BLaER1 (cell line): ENCODE measurements around the gene RHCE.
"Not testable (repeated sequence)": the region's sequence is repeated elsewhere in the genome, so short reads cannot be mapped to it uniquely, and the experiment has no call there.

Experiments used
- H3K27ac ChIP-seq: shearing (Covaris generic); formaldehyde crosslinking; 2 replicates; pipeline ENCODE4 v1.8.1; 2022
- H3K27me3 ChIP-seq: shearing (Covaris generic); formaldehyde crosslinking; 2 replicates; pipeline ENCODE4 v1.8.1; 2022
- H3K36me3 ChIP-seq: shearing (Covaris generic); formaldehyde crosslinking; 2 replicates; pipeline ENCODE4 v1.8.1; 2022
- H3K4me1 ChIP-seq: shearing (Covaris generic); formaldehyde crosslinking; 2 replicates; pipeline ENCODE4 v1.8.1; 2022
- H3K4me2 ChIP-seq: shearing (Covaris generic); formaldehyde crosslinking; 2 replicates; pipeline ENCODE4 v1.8.1; 2022
- H3K4me3 ChIP-seq: shearing (Covaris generic); formaldehyde crosslinking; 2 replicates; pipeline ENCODE4 v1.8.1; 2022
- H3K9ac ChIP-seq: shearing (Covaris generic); formaldehyde crosslinking; 2 replicates; pipeline ENCODE4 v1.8.1; 2022
- H3K9me3 ChIP-seq: shearing (Covaris generic); formaldehyde crosslinking; 2 replicates; pipeline ENCODE4 v1.8.1; 2022
- H4K20me1 ChIP-seq: shearing (Covaris generic); formaldehyde crosslinking; 2 replicates; pipeline ENCODE4 v1.8.1; 2022
- Cebpa-rat ChIP-seq: shearing (Covaris generic); IDR thresholded peaks from 2 replicates; pipeline ENCODE4 v1.8.1; 2022

The RHCE gene

GRCh38 chr1:25420715-25421114, at the start of gene RHCE:
Gene RHCE (minus strand): TSS chr1:25420825. CDS start chr1:25420786, 39 bp downstream.
- not testable (repeated sequence) for H3K36me3 ChIP-seq, H3K9me3 ChIP-seq, H3K4me2 ChIP-seq, H3K9ac ChIP-seq, H3K27me3 ChIP-seq, H3K4me1 ChIP-seq, H4K20me1 ChIP-seq, H3K27ac ChIP-seq, H3K4me3 ChIP-seq

GRCh38 chr1:25469177-25469576, 48.6 kb upstream of the RHCE start:
- H3K9me3 ChIP-seq: 0 out of 2 replicates have a peak, but pooled peaks cover 7% of the 10 kb centered on the region
- H3K4me1 ChIP-seq: peaks cover 10% of the 10 kb centered on the region; the same call in 1 of the 2 replicates
- TF ChIP-seq Cebpa-rat: no peak
- H4K20me1 ChIP-seq: peaks cover 83% of the 10 kb centered on the region
- H3K4me3 ChIP-seq: no peak overlapping the region
- peaks cover 79% of the 10 kb centered on the region for H3K36me3 ChIP-seq
- no peak overlapping the region for H3K27ac ChIP-seq
- no peak overlapping the region for H3K4me2 ChIP-seq
- H3K9ac ChIP-seq: no peak overlapping the region
- no peaks in the 10 kb centered on the region for H3K27me3 ChIP-seq

GRCh38 chr1:25468033-25468432, 47.4 kb upstream of the RHCE start:
- Histone ChIP-seq H3K4me3 (no peak overlapping the region), H3K27me3 (no peaks in the 10 kb centered on the region), H3K36me3 (peaks cover 83% of the 10 kb centered on the region), H3K9me3 (0 out of 2 replicates have a peak, but pooled peaks cover 7% of the 10 kb centered on the region), H3K9ac (no peak overlapping the region), H3K4me1 (0 out of 2 replicates have a peak, but pooled peaks cover under 1% of the 10 kb centered on the region), H4K20me1 (peaks cover 79% of the 10 kb centered on the region), H3K4me2 (no peak overlapping the region), H3K27ac (no peak overlapping the region)
- no peak for TF ChIP-seq Cebpa-rat

GRCh38 chr1:25467616-25468015, 47.0 kb upstream of the RHCE start:
- Histone ChIP-seq H3K36me3 (peaks cover 87% of the 10 kb centered on the region), H3K4me2 (no peak overlapping the region), H3K9ac (no peak overlapping the region), H3K27ac (no peak overlapping the region), H3K27me3 (no peaks in the 10 kb centered on the region), H3K9me3 (0 out of 2 replicates have a peak, but pooled peaks cover 7% of the 10 kb centered on the region), H4K20me1 (peaks cover 79% of the 10 kb centered on the region), H3K4me3 (no peak overlapping the region), H3K4me1 (no peaks in the 10 kb centered on the region)
- TF ChIP-seq Cebpa-rat: no peak

GRCh38 chr1:25467193-25467592, 46.6 kb upstream of the RHCE start:
- Histone ChIP-seq H3K4me3 (no peak overlapping the region), H3K4me1 (no peaks in the 10 kb centered on the region), H3K4me2 (no peak overlapping the region), H3K9ac (no peak overlapping the region), H4K20me1 (peaks cover 80% of the 10 kb centered on the region), H3K9me3 (0 out of 2 replicates have a peak, but pooled peaks cover 7% of the 10 kb centered on the region), H3K27ac (no peak overlapping the region), H3K36me3 (peaks cover 91% of the 10 kb centered on the region), H3K27me3 (no peaks in the 10 kb centered on the region)
- TF ChIP-seq Cebpa-rat: no peak

- no peak overlapping the region for H3K4me3 ChIP-seq
- H3K4me2 ChIP-seq: no peak overlapping the region
- no peak overlapping the region for H3K27ac ChIP-seq
- H3K9ac ChIP-seq: no peak overlapping the region
- H3K27me3 ChIP-seq: no peaks in the 10 kb centered on the region
- no peak for TF ChIP-seq Cebpa-rat
- no peaks in the 10 kb centered on the region for H3K4me1 ChIP-seq
- 0 out of 2 replicates have a peak, but pooled peaks cover 10% of the 10 kb centered on the region for H3K9me3 ChIP-seq
- peaks cover 84% of the 10 kb centered on the region for H3K36me3 ChIP-seq
- H4K20me1 ChIP-seq: peaks cover 73% of the 10 kb centered on the region
Observed at GRCh38 chr1:25462732-25463131, 42.1 kb upstream of the RHCE start.

GRCh38 chr1:25461849-25462248, 41.2 kb upstream of the RHCE start:
- Histone ChIP-seq H4K20me1 (peaks cover 65% of the 10 kb centered on the region), H3K27ac (no peak overlapping the region), H3K36me3 (peaks cover 85% of the 10 kb centered on the region), H3K9me3 (0 out of 2 replicates have a peak, but pooled peaks cover 10% of the 10 kb centered on the region), H3K4me3 (no peak overlapping the region), H3K27me3 (no peaks in the 10 kb centered on the region), H3K9ac (no peak overlapping the region), H3K4me1 (no peaks in the 10 kb centered on the region), H3K4me2 (no peak overlapping the region)
- TF ChIP-seq Cebpa-rat: no peak

GRCh38 chr1:25460816-25461215, 40.2 kb upstream of the RHCE start:
- not testable (repeated sequence) for H3K9ac ChIP-seq, H3K4me3 ChIP-seq, H3K27ac ChIP-seq, H3K4me1 ChIP-seq, H3K27me3 ChIP-seq, H3K4me2 ChIP-seq
- 0 out of 2 replicates have a peak, but pooled peaks cover 10% of the 10 kb centered on the region for H3K9me3 ChIP-seq
- peaks cover 86% of the 10 kb centered on the region for H3K36me3 ChIP-seq
- peaks cover 56% of the 10 kb centered on the region for H4K20me1 ChIP-seq

- no peak overlapping the region for H3K27ac ChIP-seq
- H4K20me1 ChIP-seq: peaks cover 48% of the 10 kb centered on the region
- no peak overlapping the region for H3K4me3 ChIP-seq
- H3K4me1 ChIP-seq: no peaks in the 10 kb centered on the region
- no peak overlapping the region for H3K9ac ChIP-seq
- 0 out of 2 replicates have a peak, but pooled peaks cover 10% of the 10 kb centered on the region for H3K9me3 ChIP-seq
- H3K36me3 ChIP-seq: peaks cover 84% of the 10 kb centered on the region
- TF ChIP-seq Cebpa-rat: no peak
- H3K4me2 ChIP-seq: no peak overlapping the region
- H3K27me3 ChIP-seq: no peaks in the 10 kb centered on the region
Observed at GRCh38 chr1:25460020-25460419, 39.4 kb upstream of the RHCE start.

GRCh38 chr1:25458541-25459298, 38.1 kb upstream of the RHCE start:
- Histone ChIP-seq H3K9ac (no peak overlapping the region), H4K20me1 (peaks cover 43% of the 10 kb centered on the region), H3K27ac (no peak overlapping the region), H3K9me3 (0 out of 2 replicates have a peak, but pooled peaks cover 4% of the 10 kb centered on the region), H3K4me1 (no peaks in the 10 kb centered on the region), H3K4me2 (no peak overlapping the region), H3K27me3 (no peaks in the 10 kb centered on the region), H3K36me3 (peaks cover 82% of the 10 kb centered on the region), H3K4me3 (no peak overlapping the region)
- no peak for TF ChIP-seq Cebpa-rat
